Measurements from ENCODE around the gene IBTK.

The IBTK gene

GRCh38 chr6:82246370-82246769 lies 1.2 kb downstream of the IBTK start:
- Histone ChIP-seq H3K4me1 (peaks cover 6% of the 10 kb centered on the region), H3K27ac (peak overlapping the region; percentile 94), H3K9ac (no peak overlapping the region)

GRCh38 chr6:82245376-82245775 lies 2.2 kb downstream of the IBTK start:
- Histone ChIP-seq H3K79me2 (peaks cover 26% of the 10 kb centered on the region), H2AFZ (no peak overlapping the region), H3K9ac (no peak overlapping the region), H3K4me3 (ENCODE audit: low read depth, low read length) (no peak overlapping the region), H3K36me3 (ENCODE audit: control insufficient read depth, insufficient read depth, low read length) (no peaks in the 10 kb centered on the region), H3K27ac (no peak overlapping the region), H3K9me3 (ENCODE audit: control insufficient read depth, low read length) (no peaks in the 10 kb centered on the region), H3K4me2 (ENCODE audit: low read length) (no peak overlapping the region), H3K27me3 (ENCODE audit: control insufficient read depth, insufficient read depth, low read length) (no peaks in the 10 kb centered on the region), H3K4me1 (peaks cover 6% of the 10 kb centered on the region)
- no peak for TF ChIP-seq CTCF (IDR thresholded peaks at IDR 0.05)

More at GRCh38 chr6:82246370-82246769, 1.2 kb downstream of the IBTK start:
- Histone ChIP-seq H3K9me3 (ENCODE audit: control insufficient read depth, low read length) (no peaks in the 10 kb centered on the region), H3K4me2 (ENCODE audit: low read length) (peak overlapping the region; percentile 58), H3K4me3 (ENCODE audit: low read depth, low read length) (peak overlapping the region; percentile 99), H2AFZ (peak overlapping the region; percentile 99), H3K79me2 (peaks cover 26% of the 10 kb centered on the region), H3K27me3 (ENCODE audit: control insufficient read depth, insufficient read depth, low read length) (no peaks in the 10 kb centered on the region), H3K36me3 (ENCODE audit: control insufficient read depth, insufficient read depth, low read length) (no peaks in the 10 kb centered on the region)
- no peak for TF ChIP-seq CTCF (IDR thresholded peaks at IDR 0.05)

GRCh38 chr6:82243884-82244283 lies 3.7 kb downstream of the IBTK start:
- Histone ChIP-seq H3K4me1 (peaks cover 6% of the 10 kb centered on the region), H3K9me3 (ENCODE audit: control insufficient read depth, low read length) (no peaks in the 10 kb centered on the region), H3K27ac (no peak overlapping the region), H3K79me2 (peaks cover 31% of the 10 kb centered on the region), H3K36me3 (ENCODE audit: control insufficient read depth, insufficient read depth, low read length) (no peaks in the 10 kb centered on the region), H3K27me3 (ENCODE audit: control insufficient read depth, insufficient read depth, low read length) (no peaks in the 10 kb centered on the region), H3K4me2 (ENCODE audit: low read length) (no peak overlapping the region), H3K4me3 (ENCODE audit: low read depth, low read length) (no peak overlapping the region), H3K9ac (no peak overlapping the region), H2AFZ (no peak overlapping the region)
- TF ChIP-seq CTCF (IDR thresholded peaks at IDR 0.05): no peak

GRCh38 chr6:82240186-82240585 lies 7.4 kb downstream of the IBTK start:
- Histone ChIP-seq H3K4me1 (no peaks in the 10 kb centered on the region), H3K4me2 (ENCODE audit: low read length) (no peak overlapping the region), H3K36me3 (ENCODE audit: control insufficient read depth, insufficient read depth, low read length) (no peaks in the 10 kb centered on the region), H3K4me3 (ENCODE audit: low read depth, low read length) (no peak overlapping the region), H2AFZ (no peak overlapping the region), H3K9ac (no peak overlapping the region), H3K27me3 (ENCODE audit: control insufficient read depth, insufficient read depth, low read length) (no peaks in the 10 kb centered on the region), H3K27ac (no peak overlapping the region), H3K79me2 (peaks cover 31% of the 10 kb centered on the region), H3K9me3 (ENCODE audit: control insufficient read depth, low read length) (no peaks in the 10 kb centered on the region)
- no peak for TF ChIP-seq CTCF (IDR thresholded peaks at IDR 0.05)

- Histone ChIP-seq H3K9ac (no peak overlapping the region), H3K27ac (no peak overlapping the region), H3K4me2 (ENCODE audit: low read length) (no peak overlapping the region), H3K9me3 (ENCODE audit: control insufficient read depth, low read length) (no peaks in the 10 kb centered on the region), H3K4me3 (ENCODE audit: low read depth, low read length) (no peak overlapping the region), H3K36me3 (ENCODE audit: control insufficient read depth, insufficient read depth, low read length) (no peaks in the 10 kb centered on the region), H2AFZ (no peak overlapping the region), H3K27me3 (ENCODE audit: control insufficient read depth, insufficient read depth, low read length) (no peaks in the 10 kb centered on the region), H3K79me2 (peaks cover 31% of the 10 kb centered on the region), H3K4me1 (no peaks in the 10 kb centered on the region)
- no peak for TF ChIP-seq CTCF (IDR thresholded peaks at IDR 0.05)
Measured at GRCh38 chr6:82239597-82239996, 7.9 kb downstream of the IBTK start.

Measured in parathyroid adenoma (tissue), 2 donors.